Measurements from ENCODE around the gene MAP4K1.

The MAP4K1 gene

GRCh38 chr19:38542040-38542439 lies 75.7 kb downstream of the MAP4K1 start:
- Histone ChIP-seq H3K36me3 (ENCODE audit: control insufficient read depth, insufficient read depth, low read length) (0 out of 2 replicates have a peak, but pooled peaks cover 2% of the 10 kb centered on the region), H3K4me3 (ENCODE audit: low read depth, low read length) (no peak overlapping the region), H3K9me3 (ENCODE audit: control insufficient read depth, insufficient read depth, low read depth, low read length) (no peaks in the 10 kb centered on the region)

DNA sequence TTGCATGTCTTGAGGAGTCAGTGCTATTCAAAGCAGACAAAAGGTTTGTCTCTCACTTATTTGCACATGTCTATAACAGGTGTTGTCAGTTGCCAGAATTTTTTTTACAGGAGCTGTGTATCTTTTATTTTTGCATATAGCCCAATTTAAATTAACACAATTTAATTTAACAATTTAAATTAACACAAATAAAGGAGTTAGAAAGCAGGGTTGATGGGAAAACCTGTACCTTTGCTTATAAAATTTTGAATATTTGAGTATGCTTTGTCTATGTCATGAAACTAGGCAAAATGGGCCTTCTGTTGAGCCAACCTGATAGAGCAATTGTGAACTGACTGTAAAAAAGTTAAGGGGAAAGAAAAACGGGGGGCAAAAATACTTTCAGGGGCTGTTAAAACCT lies 78.0 kb downstream of the MAP4K1 start:
- Histone ChIP-seq H3K9ac (ENCODE audit: low read length) (no peak overlapping the region), H3K27ac (ENCODE audit: low read depth, low read length) (no peak overlapping the region), H3K27me3 (ENCODE audit: control insufficient read depth, insufficient read depth, low read length) (no peaks in the 10 kb centered on the region), H3K36me3 (ENCODE audit: control insufficient read depth, insufficient read depth, low read length) (peaks cover 12% of the 10 kb centered on the region), H3K4me1 (ENCODE audit: control insufficient read depth, insufficient read depth, low read length) (peaks cover 8% of the 10 kb centered on the region), H3K9me3 (ENCODE audit: control insufficient read depth, insufficient read depth, low read depth, low read length) (peaks cover 11% of the 10 kb centered on the region), H3K4me3 (ENCODE audit: low read depth, low read length) (no peak overlapping the region)

More at GRCh38 chr19:38542040-38542439, 75.7 kb downstream of the MAP4K1 start:
- Histone ChIP-seq H3K27me3 (ENCODE audit: control insufficient read depth, insufficient read depth, low read length) (no peaks in the 10 kb centered on the region), H3K9ac (ENCODE audit: low read length) (no peak overlapping the region), H3K4me1 (ENCODE audit: control insufficient read depth, insufficient read depth, low read length) (peaks cover 11% of the 10 kb centered on the region), H3K27ac (ENCODE audit: low read depth, low read length) (no peak overlapping the region)

DNA sequence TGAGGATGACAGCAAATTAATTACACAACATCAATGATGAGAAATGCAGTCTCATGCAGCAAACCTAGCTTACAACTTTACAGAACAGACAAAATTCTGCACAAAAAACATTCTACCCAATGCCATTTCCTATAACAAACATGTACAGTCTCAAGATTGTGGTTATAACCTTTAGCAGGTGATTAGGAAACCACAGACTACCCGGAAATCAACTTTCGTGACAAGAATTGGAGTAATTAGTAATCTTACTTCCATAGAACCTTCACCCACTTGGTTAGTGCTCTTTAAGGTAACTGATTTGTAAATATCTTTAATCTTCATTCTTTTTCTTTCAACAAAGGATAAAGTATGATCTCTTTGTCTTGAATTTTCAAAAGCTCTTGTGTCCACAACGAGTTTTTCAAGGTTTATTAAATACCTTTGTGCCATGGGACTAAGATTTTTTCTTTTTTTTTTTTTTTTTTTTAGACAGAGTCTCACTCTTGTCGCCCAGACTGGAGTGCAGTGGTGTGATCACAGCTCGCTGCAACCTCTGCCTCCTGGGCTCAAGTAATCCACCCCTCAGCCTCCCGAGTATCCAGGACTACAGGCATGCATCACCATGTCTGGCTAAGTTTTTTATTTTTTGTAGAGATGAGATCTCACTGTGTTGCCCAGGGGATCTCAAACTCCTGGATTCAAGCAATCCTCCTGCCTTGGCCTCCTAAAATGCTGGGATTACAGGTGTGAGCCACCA lies 78.8 kb downstream of the MAP4K1 start:
- no peaks in the 10 kb centered on the region for H3K4me1 ChIP-seq (ENCODE audit: control insufficient read depth, insufficient read depth, low read length)
- no peak overlapping the region for H3K27ac ChIP-seq (ENCODE audit: low read depth, low read length)
- H3K4me3 ChIP-seq (ENCODE audit: low read depth, low read length), result no peak overlapping the region
- H3K9ac ChIP-seq (ENCODE audit: low read length), result no peak overlapping the region
- H3K27me3 ChIP-seq (ENCODE audit: control insufficient read depth, insufficient read depth, low read length), result no peaks in the 10 kb centered on the region
- H3K9me3 ChIP-seq (ENCODE audit: control insufficient read depth, insufficient read depth, low read depth, low read length), result peaks cover 17% of the 10 kb centered on the region
- H3K36me3 ChIP-seq (ENCODE audit: control insufficient read depth, insufficient read depth, low read length), result peaks cover 18% of the 10 kb centered on the region

DNA sequence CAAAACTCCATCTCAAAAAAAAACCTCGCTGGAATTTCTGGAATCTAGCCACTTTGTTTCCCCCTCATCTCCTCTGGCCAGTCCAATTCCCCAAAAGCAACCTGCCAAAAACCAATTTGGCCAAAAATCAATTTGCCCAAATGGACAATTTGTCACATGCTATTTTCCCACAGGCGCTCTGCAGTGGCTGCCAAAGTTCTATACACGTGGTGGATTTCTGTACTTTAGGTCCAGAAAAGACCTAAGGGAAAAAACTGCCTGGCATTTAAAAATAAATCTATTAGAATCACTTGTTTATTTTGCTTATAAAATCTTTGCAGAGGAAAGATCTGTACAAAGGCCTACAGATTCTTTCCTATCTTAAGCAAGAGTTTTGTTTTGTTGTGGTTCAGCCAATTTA lies 79.4 kb downstream of the MAP4K1 start:
- H3K27ac ChIP-seq (ENCODE audit: low read depth, low read length), result no peak overlapping the region
- peaks cover 17% of the 10 kb centered on the region for H3K9me3 ChIP-seq (ENCODE audit: control insufficient read depth, insufficient read depth, low read depth, low read length)
- H3K4me1 ChIP-seq (ENCODE audit: control insufficient read depth, insufficient read depth, low read length), result no peaks in the 10 kb centered on the region
- no peaks in the 10 kb centered on the region for H3K27me3 ChIP-seq (ENCODE audit: control insufficient read depth, insufficient read depth, low read length)
- peaks cover 18% of the 10 kb centered on the region for H3K36me3 ChIP-seq (ENCODE audit: control insufficient read depth, insufficient read depth, low read length)
- H3K4me3 ChIP-seq (ENCODE audit: low read depth, low read length), result no peak overlapping the region
- H3K9ac ChIP-seq (ENCODE audit: low read length), result no peak overlapping the region

Data from HUES6 (cell line).